Gastroesophageal sphincter (tissue), 2 donors: ENCODE measurements around the gene SAMD3.

ENCODE experiments used
- POLR2A ChIP-seq, 2 donors: fragments of 450-650 bp; IDR thresholded peaks; one replicate each; pipeline ENCODE4 v1.6.1; 2017; ENCODE audit warnings: antibody characterized with exemption in 2 of 2, mild to moderate bottlenecking in 2 of 2, moderate library complexity in 1 of 2
- POLR2AphosphoS5 ChIP-seq: sonication (generic); formaldehyde crosslinking; IDR thresholded peaks from one replicate; pipeline ENCODE4 v1.6.1; 2017; ENCODE audit warnings: antibody characterized with exemption

DNA sequence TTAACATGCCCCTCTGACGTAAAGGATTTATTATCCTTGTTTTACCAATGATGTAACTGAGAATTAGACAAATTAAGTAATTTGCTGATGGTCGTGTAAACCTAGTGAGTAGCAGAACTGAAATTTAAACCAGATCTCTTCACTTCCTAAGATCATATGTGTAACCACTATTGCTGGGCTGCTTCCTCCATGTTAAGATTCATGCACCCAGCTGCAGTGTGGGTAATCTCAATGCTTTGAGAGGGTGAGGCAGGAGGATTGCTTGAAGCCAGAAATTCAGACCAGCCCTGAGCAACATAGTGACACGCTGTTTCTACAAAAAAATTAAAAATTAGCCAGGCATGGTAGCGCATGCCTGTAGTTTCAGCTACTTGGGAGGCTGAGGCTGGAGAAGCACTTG is 106.5 kb downstream of the SAMD3 start:
- TF ChIP-seq POLR2A (IDR thresholded peaks at IDR 0.05) (no peak), POLR2AphosphoS5 (no peak)
